GM23248 (cell line): Measurements from ENCODE around the gene PELI2. TPM values are rescaled to one million over a fixed set of nuclear protein-coding genes. Genes with fewer than 3 reads are reported as not detected.

Source experiments
- DNase-seq: peaks from one replicate; pipeline ENCODE4 v3.0.0-alpha.2; 2015
- H2AFZ ChIP-seq: fragments of 200-600 bp; sonication (generic); 2 replicates; pipeline ENCODE4 v1.6.1; 2016; ENCODE audit warnings: antibody characterized with exemption
- H3F3A ChIP-seq: fragments of 200-600 bp; sonication (generic); 2 replicates; pipeline ENCODE4 v1.6.1; 2016; ENCODE audit warnings: mild to moderate bottlenecking, antibody characterized with exemption, mixed run types; ENCODE audit not compliant: insufficient read depth
- H3K27ac ChIP-seq: fragments of 200-600 bp; sonication (generic); 2 replicates; pipeline ENCODE4 v1.5.1; 2016; ENCODE audit warnings: mild to moderate bottlenecking
- H3K27me3 ChIP-seq: fragments of 200-600 bp; sonication (generic); replicated peaks from 2 replicates; pipeline ENCODE4 v1.6.1; 2016; ENCODE audit warnings: mild to moderate bottlenecking; ENCODE audit not compliant: insufficient read depth
- H3K36me3 ChIP-seq: fragments of 200-600 bp; sonication (generic); 2 replicates; pipeline ENCODE4 v1.6.1; 2016; ENCODE audit warnings: low read depth, mild to moderate bottlenecking
- H3K4me1 ChIP-seq: fragments of 200-600 bp; sonication (generic); 2 replicates; pipeline ENCODE4 v1.6.1; 2016; ENCODE audit warnings: mild to moderate bottlenecking; ENCODE audit not compliant: insufficient read depth
- H3K4me2 ChIP-seq: fragments of 200-600 bp; sonication (generic); one replicate; pipeline ENCODE4 v1.6.1; 2016; ENCODE audit warnings: mild to moderate bottlenecking; ENCODE audit not compliant: unreplicated experiment
- H3K4me3 ChIP-seq: fragments of 200-600 bp; sonication (generic); 2 replicates; pipeline ENCODE4 v1.5.1; 2016; ENCODE audit warnings: mild to moderate bottlenecking
- H3K79me2 ChIP-seq: fragments of 200-600 bp; sonication (generic); 2 replicates; pipeline ENCODE4 v1.6.1; 2016; ENCODE audit warnings: mild to moderate bottlenecking; ENCODE audit not compliant: insufficient read depth
- H3K9ac ChIP-seq: fragments of 200-600 bp; sonication (generic); 2 replicates; pipeline ENCODE4 v1.6.1; 2016; ENCODE audit warnings: mild to moderate bottlenecking
- H3K9me2 ChIP-seq: fragments of 200-600 bp; sonication (generic); 2 replicates; pipeline ENCODE4 v1.6.1; 2016; ENCODE audit warnings: mixed run types, mild to moderate bottlenecking, moderate library complexity; ENCODE audit not compliant: insufficient read depth
- H3K9me3 ChIP-seq: fragments of 200-600 bp; sonication (generic); one replicate; pipeline ENCODE4 v1.6.1; 2017; ENCODE audit warnings: low read depth
- H4K20me1 ChIP-seq: fragments of 200-600 bp; sonication (generic); 2 replicates; pipeline ENCODE4 v1.6.0; 2016; ENCODE audit not compliant: insufficient read depth
- EZH2 ChIP-seq: fragments of 200-600 bp; sonication (generic); IDR thresholded peaks from 2 replicates; pipeline ENCODE4 v1.6.1; 2018; ENCODE audit warnings: antibody characterized with exemption, mild to moderate bottlenecking; ENCODE audit not compliant: insufficient read depth, poor library complexity, severe bottlenecking
- EZH2phosphoT487 ChIP-seq: fragments of 200-600 bp; sonication (generic); IDR thresholded peaks from 2 replicates; pipeline ENCODE4 v1.6.1; 2018; ENCODE audit warnings: antibody characterized with exemption, moderate library complexity, mild to moderate bottlenecking, low read depth; ENCODE audit not compliant: insufficient read depth
- WGBS, 2 experiments: methylation state at CpG; one replicate each; pipeline ENCODE4 v1.1.6; 2015 to 2017; ENCODE audit warnings: low lambda C conversion rate in 2 of 2, low coverage in 1 of 2; ENCODE audit errors: missing lambda C conversion rate in 2 of 2; 5-methylcytosine and 5-hydroxymethylcytosine counted together
- in situ Hi-C: fragments of 300-500 bp; cut with MboI; formaldehyde crosslinking; loops from 2 replicates; pipeline ENCODE4 v1.15.0; 2020
- polyA plus RNA-seq: library from polyadenylated mRNA; unstranded; fragments of >200 nt; fragmentation: Nextera tagmentation; extraction: Ambion mirVana; gene quantifications from 2 replicates; pipeline ENCODE4 v1.2.1, GENCODE V29; 2016
- total RNA-seq: library from RNA; depleted of rRNA; stranded (reverse); fragments of >200 nt; shearing (Covaris generic); gene quantifications from 2 replicates; pipeline ENCODE4 v1.2.3, GENCODE V29; 2014

PELI2 gene
- total and polyA plus RNA-seq, 2 experiments from 2014 or later: 1.2 to 1.3 TPM

GRCh38 chr14:56145181-56145769 is 27.1 kb downstream of the PELI2 start:
- Histone ChIP-seq H3K9me2 (no peaks in the 10 kb centered on the region), H3K79me2 (no peaks in the 10 kb centered on the region), H3K36me3 (no peaks in the 10 kb centered on the region), H3K9ac (no peak overlapping the region), H3K4me2 (no peak overlapping the region), H3F3A (peaks cover 16% of the 10 kb centered on the region), H3K4me1 (peaks cover 13% of the 10 kb centered on the region), H3K27ac (peak overlapping the region; percentile 16; the same call in 1 of the 2 replicates), H3K27me3 (no peaks in the 10 kb centered on the region), H4K20me1 (no peaks in the 10 kb centered on the region), H3K9me3 (no peaks in the 10 kb centered on the region), H3K4me3 (no peak overlapping the region), H2AFZ (no peak overlapping the region)
- 74 to 79% methylated on average over 5 of the region's 5 CpGs for WGBS, 2 experiments
- no peak for DNase-seq
- TF ChIP-seq EZH2 (no peak), EZH2phosphoT487 (no peak)
- in situ Hi-C loops: no loop called here

DNA sequence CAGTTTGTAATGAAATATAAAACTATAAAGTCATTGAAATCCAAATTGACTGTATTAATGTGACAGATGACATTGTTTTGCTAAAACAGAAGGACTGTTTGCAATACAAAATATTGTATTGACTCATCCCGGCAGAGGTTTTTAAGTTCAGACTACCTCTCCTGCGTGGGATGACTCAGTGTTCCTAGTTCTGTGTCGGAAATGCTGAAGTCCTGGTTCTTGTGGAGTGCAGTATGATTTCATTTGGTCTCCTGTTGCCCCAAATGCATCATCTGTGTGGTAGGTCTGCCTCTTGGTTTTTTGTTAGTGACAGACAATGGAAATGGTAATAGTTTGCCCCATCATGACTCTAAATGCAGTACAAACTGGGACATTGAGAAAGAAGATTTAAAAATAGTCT is 27.8 kb downstream of the PELI2 start:
- 0 to 2% methylated on average over 3 of the region's 3 CpGs for WGBS, 2 experiments

DNA sequence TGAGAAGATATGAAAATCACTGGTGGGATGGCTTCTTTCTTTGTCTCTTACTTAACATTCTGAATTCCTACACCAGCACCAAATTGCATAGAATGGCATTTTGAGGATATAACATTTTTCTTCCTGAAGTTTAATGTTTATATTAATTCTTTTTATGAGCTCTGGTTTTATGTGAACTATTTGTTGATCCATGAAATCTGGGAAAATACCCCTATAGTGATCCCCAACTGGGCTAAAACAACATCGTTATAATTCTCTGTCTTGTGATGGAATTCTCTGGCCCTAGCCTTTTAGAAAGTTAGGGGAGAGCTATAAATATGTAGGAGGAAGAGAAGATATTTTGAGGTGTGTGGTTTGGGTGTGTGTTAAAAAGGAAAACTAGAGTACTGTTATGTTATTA is 29.2 kb downstream of the PELI2 start:
- no peaks in the 10 kb centered on the region for H3K79me2 ChIP-seq
- H3K27ac ChIP-seq: no peak overlapping the region
- peaks cover 16% of the 10 kb centered on the region for H3F3A ChIP-seq
- H3K9ac ChIP-seq: no peak overlapping the region
- 50 to 71% methylated on average over 1 of the region's 1 CpG for WGBS, 2 experiments
- no peak overlapping the region for H3K4me3 ChIP-seq
- TF ChIP-seq EZH2 (no peak), EZH2phosphoT487 (no peak)
- H4K20me1 ChIP-seq: no peaks in the 10 kb centered on the region
- peaks cover 13% of the 10 kb centered on the region for H3K4me1 ChIP-seq
- H3K9me3 ChIP-seq: no peaks in the 10 kb centered on the region
- no peak for DNase-seq
- no peak overlapping the region for H3K4me2 ChIP-seq
- H2AFZ ChIP-seq: no peak overlapping the region
- no peaks in the 10 kb centered on the region for H3K9me2 ChIP-seq
- in situ Hi-C loops: no loop called here
- H3K36me3 ChIP-seq: no peaks in the 10 kb centered on the region
- H3K27me3 ChIP-seq: no peaks in the 10 kb centered on the region

More for the DNA sequence above, 27.8 kb downstream of the PELI2 start:
- Histone ChIP-seq H3K27me3 (no peaks in the 10 kb centered on the region), H3K36me3 (no peaks in the 10 kb centered on the region), H3K79me2 (no peaks in the 10 kb centered on the region), H3K4me1 (peaks cover 13% of the 10 kb centered on the region), H3K4me2 (no peak overlapping the region), H2AFZ (no peak overlapping the region), H3K9ac (no peak overlapping the region), H3K27ac (peak overlapping the region; percentile 16; the same call in 1 of the 2 replicates), H3K4me3 (no peak overlapping the region), H3F3A (peaks cover 16% of the 10 kb centered on the region), H3K9me2 (no peaks in the 10 kb centered on the region), H4K20me1 (no peaks in the 10 kb centered on the region), H3K9me3 (no peaks in the 10 kb centered on the region)
- TF ChIP-seq EZH2phosphoT487 (no peak), EZH2 (no peak)
- DNase-seq: peak; percentile 89
- in situ Hi-C loops: no loop called here

- H3K27ac ChIP-seq: no peak overlapping the region
- in situ Hi-C loops: no loop called here
- H3K36me3 ChIP-seq: no peaks in the 10 kb centered on the region
- H3K4me2 ChIP-seq: no peak overlapping the region
- no peak for TF ChIP-seq EZH2
- no peak for TF ChIP-seq EZH2phosphoT487
- no peaks in the 10 kb centered on the region for H3K79me2 ChIP-seq
- no peaks in the 10 kb centered on the region for H3K9me3 ChIP-seq
- no peak overlapping the region for H3K4me3 ChIP-seq
- WGBS, 2 experiments: 94 to 96% methylated on average over 3 of the region's 3 CpGs
- H3F3A ChIP-seq: peaks cover 16% of the 10 kb centered on the region
- H3K9me2 ChIP-seq: no peaks in the 10 kb centered on the region
- no peak overlapping the region for H2AFZ ChIP-seq
- no peaks in the 10 kb centered on the region for H4K20me1 ChIP-seq
- no peaks in the 10 kb centered on the region for H3K27me3 ChIP-seq
- peaks cover 13% of the 10 kb centered on the region for H3K4me1 ChIP-seq
- DNase-seq: no peak
- H3K9ac ChIP-seq: no peak overlapping the region
These were observed 30.0 kb downstream of the PELI2 start for GRCh38 chr14:56147986-56148901.
